NCI-H2196 treated with DMSO at 0.1 percent for 48 hours (cell line): ENCODE measurements around the gene PAF1.
"Not testable (repeated sequence)": the region's sequence is repeated elsewhere in the genome, so short reads cannot be mapped to it uniquely, and the experiment has no call there.

Source experiments
- DNase-seq: peaks from one replicate; lab custom pipeline; 2025; ENCODE audit not compliant: unreplicated experiment; lab: John Stamatoyannopoulos, UW

Gene PAF1

GRCh38 chr19:39356647-39357046 is 34.3 kb downstream of the PAF1 start:
- no peak for DNase-seq

GRCh38 chr19:39356073-39356472 is 34.8 kb downstream of the PAF1 start:
- DNase-seq = no peak

GRCh38 chr19:39355253-39355652 is 35.7 kb downstream of the PAF1 start:
- no peak for DNase-seq

- no peak for DNase-seq
Observed at GRCh38 chr19:39352381-39353255, 38.3 kb downstream of the PAF1 start.

- no peak for DNase-seq
Observed at GRCh38 chr19:39351537-39352064, 39.3 kb downstream of the PAF1 start.

GRCh38 chr19:39350156-39350555 is 40.8 kb downstream of the PAF1 start:
- no peak for DNase-seq

- no peak for DNase-seq
Observed at GRCh38 chr19:39349326-39349725, 41.6 kb downstream of the PAF1 start.

- DNase-seq = no peak
Observed at GRCh38 chr19:39347332-39348164, 43.4 kb downstream of the PAF1 start.

- DNase-seq = no peak
Observed at GRCh38 chr19:39345956-39346355, 45.0 kb downstream of the PAF1 start.

- no peak for DNase-seq
Observed at GRCh38 chr19:39342647-39343305, 48.1 kb downstream of the PAF1 start.

GRCh38 chr19:39341719-39342604 is 48.9 kb downstream of the PAF1 start, which contains the start of gene SAMD4B:
Gene SAMD4B, plus strand, starts transcription at chr19:39342421. Its CDS starts 14,473 bp downstream, at chr19:39356894.
- DNase-seq = peak; percentile 99

- no peak for DNase-seq
Observed at GRCh38 chr19:39341129-39341718, 49.7 kb downstream of the PAF1 start.

GRCh38 chr19:39340156-39340555 is 50.8 kb downstream of the PAF1 start:
- DNase-seq = not testable (repeated sequence)

- DNase-seq = no peak
Observed at GRCh38 chr19:39339674-39340073, 51.2 kb downstream of the PAF1 start.

- DNase-seq = no peak
Observed at GRCh38 chr19:39336483-39336882, 54.4 kb downstream of the PAF1 start.
